MM.1S (cell line): ENCODE data around the gene THSD7B.

ENCODE experiments used
- CTCF ChIP-seq: fragments of 300-600 bp; sonication (generic); IDR thresholded peaks from 2 replicates; pipeline ENCODE4 v1.5.1; 2016; ENCODE audit warnings: antibody characterized with exemption, low read length, mixed read lengths
- EZH2 ChIP-seq: fragments of 300-600 bp; sonication (generic); optimal IDR thresholded peaks from 2 replicates; pipeline ENCODE3; 2017; ENCODE audit warnings: low read depth, mild to moderate bottlenecking, antibody characterized with exemption, low read length, mixed read lengths

GRCh38 chr2:137093116-137093515 lies 327.8 kb downstream of the THSD7B start:
- TF ChIP-seq CTCF (no peak), EZH2 (no peak)
